Kasumi-1 (cell line): Measurements from ENCODE around the gene ABHD16B.
A peak's percentile ranks its signal among the peaks of the same experiment; 100 is the strongest.
"Not testable (repeated sequence)": the region's sequence is repeated elsewhere in the genome, so short reads cannot be mapped to it uniquely, and the experiment has no call there.

ENCODE experiments used
- DNase-seq, 2 experiments: peaks; one replicate each; lab custom pipeline; 2025; lab: John Stamatoyannopoulos, UW

The ABHD16B gene

GRCh38 chr20:63855363-63856097, 5.8 kb upstream of the ABHD16B start:
- no peak for DNase-seq

- DNase-seq, result no peak
These were observed 5.2 kb upstream of the ABHD16B start for GRCh38 chr20:63856098-63856511.

GRCh38 chr20:63857764-63858392, 3.4 kb upstream of the ABHD16B start:
- no peak for DNase-seq

- peak; percentile 42 to 52 for DNase-seq
These were observed 2.7 kb upstream of the ABHD16B start for GRCh38 chr20:63858393-63859165.

GRCh38 chr20:63859166-63859699, 2.1 kb upstream of the ABHD16B start:
- DNase-seq, result no peak

GRCh38 chr20:63860325-63861051, 810 bp upstream of the ABHD16B start:
- peak; percentile 46 to 64 for DNase-seq

GRCh38 chr20:63861981-63862901, 943 bp downstream of the ABHD16B start:
- DNase-seq, result no peak

GRCh38 chr20:63863021-63863797, 1.9 kb downstream of the ABHD16B start:
- no peak for DNase-seq

- DNase-seq, result peak; percentile 95
These were observed 2.7 kb downstream of the ABHD16B start for GRCh38 chr20:63863798-63864544.

- peak in 1 of 2 experiments; percentile 49 for DNase-seq
These were observed 3.3 kb downstream of the ABHD16B start for GRCh38 chr20:63864545-63864977.

GRCh38 chr20:63864978-63865640, 3.8 kb downstream of the ABHD16B start, which contains the start of gene TPD52L2:
TPD52L2 (plus strand) TSS chr20:63865270; CDS start chr20:63865366, 96 bp downstream.
- peak; percentile 98 to 99 for DNase-seq

GRCh38 chr20:63867042-63867441, 5.7 kb downstream of the ABHD16B start:
- DNase-seq, result not testable (repeated sequence)

GRCh38 chr20:63868264-63868663, 7.0 kb downstream of the ABHD16B start:
- DNase-seq, result no peak

GRCh38 chr20:63873477-63873971, 12.2 kb downstream of the ABHD16B start:
- DNase-seq, result peak; percentile 93 to 97

GRCh38 chr20:63874241-63874640, 12.9 kb downstream of the ABHD16B start:
- not testable (repeated sequence) for DNase-seq

- no peak for DNase-seq
These were observed 15.3 kb downstream of the ABHD16B start for GRCh38 chr20:63876489-63877036.

- DNase-seq, result no peak
These were observed 16.6 kb downstream of the ABHD16B start for GRCh38 chr20:63877755-63878470.
